ENCODE measurements around the gene C10orf53.

DNA sequence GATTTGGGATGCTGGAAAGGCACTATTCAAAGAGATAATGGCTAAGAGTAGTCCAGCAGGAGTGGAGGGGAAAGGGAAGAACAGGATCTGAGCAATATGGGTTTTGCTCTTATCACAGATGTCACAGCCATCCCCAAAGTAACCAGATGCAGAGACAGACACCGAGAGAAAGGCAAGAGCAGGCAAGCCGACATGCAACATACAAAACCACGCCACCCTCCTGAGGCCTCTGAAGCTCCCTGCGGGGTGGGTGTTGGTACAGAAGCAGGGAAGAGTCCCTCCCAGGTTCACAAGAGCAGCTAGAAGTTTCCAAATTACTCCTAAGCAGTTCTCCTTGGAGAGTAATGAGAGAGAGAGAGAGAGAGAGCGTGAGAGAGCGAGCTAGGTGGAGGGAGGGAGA is 10.8 kb upstream of the C10orf53 start:
- TF ChIP-seq POLR2A (IDR thresholded peaks at IDR 0.05; ENCODE audit: low read depth, low read length) (no peak), POLR2AphosphoS5 (IDR thresholded peaks at IDR 0.05; ENCODE audit: low read depth, low read length) (no peak)
